HCT116 (cell line): ENCODE data around the gene FOXP1.

ENCODE experiments used
- CEBPB ChIP-seq: IDR thresholded peaks from 2 replicates; pipeline ENCODE4 v1.6.1; 2012; ENCODE audit warnings: low read depth
- EGR1 ChIP-seq: IDR thresholded peaks from 2 replicates; pipeline ENCODE4 v1.6.1; 2012; ENCODE audit warnings: low read depth
- EZH2 ChIP-seq: fragments of 200-600 bp; sonication (generic); IDR thresholded peaks from 2 replicates; pipeline ENCODE4 v1.6.1; 2017; ENCODE audit warnings: antibody characterized with exemption, mixed run types
- EZH2phosphoT487 ChIP-seq: fragments of 200-600 bp; IDR thresholded peaks from 2 replicates; pipeline ENCODE4 v1.6.1; 2018; ENCODE audit warnings: antibody characterized with exemption, borderline replicate concordance
- FOSL1 ChIP-seq: IDR thresholded peaks from 2 replicates; pipeline ENCODE4 v1.6.1; 2012; ENCODE audit warnings: low read depth
- JUND ChIP-seq: IDR thresholded peaks from 2 replicates; pipeline ENCODE4 v1.6.1; 2012
- POLR2A ChIP-seq: IDR thresholded peaks from 2 replicates; pipeline ENCODE4 v1.7.0; 2011; ENCODE audit warnings: borderline replicate concordance; ENCODE audit not compliant: insufficient read depth, insufficient read length; ENCODE audit errors: extremely low read depth
- POLR2AphosphoS5 ChIP-seq: IDR thresholded peaks from 2 replicates; pipeline ENCODE4 v1.6.1; 2011; ENCODE audit warnings: mild to moderate bottlenecking, low read depth, low read length, moderate library complexity
- SP1 ChIP-seq: IDR thresholded peaks from 2 replicates; pipeline ENCODE4 v1.6.1; 2012; ENCODE audit warnings: low read depth
- TF ChIP-seq, protein P1 (sequence below), 3 experiments: fragments of 200-600 bp in 1 of 3; sonication (generic) in 1 of 3; IDR thresholded peaks in 2 of 3; conservative IDR thresholded peaks in 1 of 3; 2 replicates each; pipeline ENCODE4 v1.5.1; 2012 to 2017; ENCODE audit warnings: low read depth in 2 of 3, low read length in 2 of 3, antibody characterized with exemption in 1 of 3, borderline replicate concordance in 1 of 3, control low read depth in 1 of 3, mild to moderate bottlenecking in 1 of 3, mixed read lengths in 1 of 3, mixed run types in 1 of 3, moderate library complexity in 1 of 3; ENCODE audit not compliant: insufficient read depth in 1 of 3
- TF ChIP-seq, protein P2 (sequence below): IDR thresholded peaks from 2 replicates; pipeline ENCODE4 v1.6.1; 2011; ENCODE audit warnings: mild to moderate bottlenecking, low read length, moderate library complexity; ENCODE audit not compliant: insufficient replicate concordance; ENCODE audit errors: extremely low read depth
- TF ChIP-seq, protein P3 (sequence below): IDR thresholded peaks from 2 replicates; pipeline ENCODE4 v1.6.1; 2012

GRCh38 chr3:70982700-70983140, 600.8 kb downstream of the FOXP1 start:
- peak; percentile 67 for TF ChIP-seq JUND
- no peak for TF ChIP-seq POLR2A
- TF ChIP-seq, protein P1, sequence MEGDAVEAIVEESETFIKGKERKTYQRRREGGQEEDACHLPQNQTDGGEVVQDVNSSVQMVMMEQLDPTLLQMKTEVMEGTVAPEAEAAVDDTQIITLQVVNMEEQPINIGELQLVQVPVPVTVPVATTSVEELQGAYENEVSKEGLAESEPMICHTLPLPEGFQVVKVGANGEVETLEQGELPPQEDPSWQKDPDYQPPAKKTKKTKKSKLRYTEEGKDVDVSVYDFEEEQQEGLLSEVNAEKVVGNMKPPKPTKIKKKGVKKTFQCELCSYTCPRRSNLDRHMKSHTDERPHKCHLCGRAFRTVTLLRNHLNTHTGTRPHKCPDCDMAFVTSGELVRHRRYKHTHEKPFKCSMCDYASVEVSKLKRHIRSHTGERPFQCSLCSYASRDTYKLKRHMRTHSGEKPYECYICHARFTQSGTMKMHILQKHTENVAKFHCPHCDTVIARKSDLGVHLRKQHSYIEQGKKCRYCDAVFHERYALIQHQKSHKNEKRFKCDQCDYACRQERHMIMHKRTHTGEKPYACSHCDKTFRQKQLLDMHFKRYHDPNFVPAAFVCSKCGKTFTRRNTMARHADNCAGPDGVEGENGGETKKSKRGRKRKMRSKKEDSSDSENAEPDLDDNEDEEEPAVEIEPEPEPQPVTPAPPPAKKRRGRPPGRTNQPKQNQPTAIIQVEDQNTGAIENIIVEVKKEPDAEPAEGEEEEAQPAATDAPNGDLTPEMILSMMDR (IDR thresholded peaks at IDR 0.05 in 2 of 3, conservative IDR thresholded peaks at IDR 0.05 in 1 of 3; ENCODE audit: borderline replicate concordance in 1 of 3, insufficient read depth in 1 of 3, low read depth in 2 of 3, low read length in 2 of 3): no peak
- TF ChIP-seq, protein P2, sequence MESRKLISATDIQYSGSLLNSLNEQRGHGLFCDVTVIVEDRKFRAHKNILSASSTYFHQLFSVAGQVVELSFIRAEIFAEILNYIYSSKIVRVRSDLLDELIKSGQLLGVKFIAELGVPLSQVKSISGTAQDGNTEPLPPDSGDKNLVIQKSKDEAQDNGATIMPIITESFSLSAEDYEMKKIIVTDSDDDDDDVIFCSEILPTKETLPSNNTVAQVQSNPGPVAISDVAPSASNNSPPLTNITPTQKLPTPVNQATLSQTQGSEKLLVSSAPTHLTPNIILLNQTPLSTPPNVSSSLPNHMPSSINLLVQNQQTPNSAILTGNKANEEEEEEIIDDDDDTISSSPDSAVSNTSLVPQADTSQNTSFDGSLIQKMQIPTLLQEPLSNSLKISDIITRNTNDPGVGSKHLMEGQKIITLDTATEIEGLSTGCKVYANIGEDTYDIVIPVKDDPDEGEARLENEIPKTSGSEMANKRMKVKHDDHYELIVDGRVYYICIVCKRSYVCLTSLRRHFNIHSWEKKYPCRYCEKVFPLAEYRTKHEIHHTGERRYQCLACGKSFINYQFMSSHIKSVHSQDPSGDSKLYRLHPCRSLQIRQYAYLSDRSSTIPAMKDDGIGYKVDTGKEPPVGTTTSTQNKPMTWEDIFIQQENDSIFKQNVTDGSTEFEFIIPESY: no peak
- peak; percentile 34; the same call in 1 of the 2 replicates for TF ChIP-seq CEBPB
- no peak for TF ChIP-seq EZH2phosphoT487
- peak; percentile 46; the same call in 1 of the 2 replicates for TF ChIP-seq FOSL1
- TF ChIP-seq, protein P3, sequence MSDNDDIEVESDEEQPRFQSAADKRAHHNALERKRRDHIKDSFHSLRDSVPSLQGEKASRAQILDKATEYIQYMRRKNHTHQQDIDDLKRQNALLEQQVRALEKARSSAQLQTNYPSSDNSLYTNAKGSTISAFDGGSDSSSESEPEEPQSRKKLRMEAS: no peak
- TF ChIP-seq SP1: peak; percentile 76
- peak; percentile 30; the same call in 1 of the 2 replicates for TF ChIP-seq POLR2AphosphoS5
- TF ChIP-seq EGR1: no peak
- TF ChIP-seq EZH2: no peak
